H1 (cell line): Measurements from ENCODE around the gene RELN. TPM values are rescaled to one million over a fixed set of nuclear protein-coding genes. Genes with fewer than 3 reads are reported as not detected.

Experiments
- JUN ChIP-seq: IDR thresholded peaks from 2 replicates; pipeline ENCODE4 v1.6.1; 2011; ENCODE audit warnings: low read depth, mild to moderate bottlenecking, improper control_type of control experiment, low read length
- YY1 ChIP-seq: IDR thresholded peaks from 2 replicates; pipeline ENCODE4 v1.6.1; 2011; ENCODE audit warnings: low read depth, mild to moderate bottlenecking, low read length
- polyA plus RNA-seq, 7 experiments: library from polyadenylated mRNA; depleted of rRNA in 3 of 7; stranded (reverse) in 5 of 7; unstranded in 2 of 7; fragments of >200 nt in 5 of 7; fragments of 200-250 nt in 2 of 7; gene quantifications; 1 replicate in 5 of 7; 2 replicates in 1 of 7; 4 replicates in 1 of 7; pipeline versions ENCODE4 v1.2.1 to v1.2.3, GENCODE V29; 2011 to 2013; ENCODE audit warnings: missing spikeins in 2 of 7, mixed read lengths in 2 of 7
- total RNA-seq: library from RNA; stranded (reverse); fragmentation: NEBNext Ultra II Directional; extraction: Animal tissue kit (Norgen Biotek cat#: 25700); gene quantifications from 2 replicates; pipeline ENCODE4 v1.2.1, GENCODE V29; 2021
- TF ChIP-seq, protein P1 (sequence below): IDR thresholded peaks from 2 replicates; pipeline ENCODE4 v1.6.1; 2012; ENCODE audit warnings: inconsistent platforms
- TF ChIP-seq, protein P2 (sequence below): IDR thresholded peaks from 2 replicates; pipeline ENCODE4 v1.6.1; 2012; ENCODE audit warnings: inconsistent platforms

The RELN gene
- total and polyA plus RNA-seq, 2 of the 8 experiments (the other 6 are each of a cell fraction or from before 2014, with no cell fraction given): 0.03 to 0.07 TPM

GRCh38 chr7:103689255-103689654, 300.2 kb downstream of the RELN start (continued):
- TF ChIP-seq, protein P1, sequence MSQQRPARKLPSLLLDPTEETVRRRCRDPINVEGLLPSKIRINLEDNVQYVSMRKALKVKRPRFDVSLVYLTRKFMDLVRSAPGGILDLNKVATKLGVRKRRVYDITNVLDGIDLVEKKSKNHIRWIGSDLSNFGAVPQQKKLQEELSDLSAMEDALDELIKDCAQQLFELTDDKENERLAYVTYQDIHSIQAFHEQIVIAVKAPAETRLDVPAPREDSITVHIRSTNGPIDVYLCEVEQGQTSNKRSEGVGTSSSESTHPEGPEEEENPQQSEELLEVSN: no peak
- TF ChIP-seq, protein P2, sequence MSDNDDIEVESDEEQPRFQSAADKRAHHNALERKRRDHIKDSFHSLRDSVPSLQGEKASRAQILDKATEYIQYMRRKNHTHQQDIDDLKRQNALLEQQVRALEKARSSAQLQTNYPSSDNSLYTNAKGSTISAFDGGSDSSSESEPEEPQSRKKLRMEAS: no peak
- TF ChIP-seq YY1 (no peak), JUN (no peak)
- TF ChIP-seq, all 59 proteins: peak for 0
